Lower leg skin (tissue), 4 donors: ENCODE results near the gene CCDC102B. TPM values are rescaled to one million over a fixed set of nuclear protein-coding genes. Genes with fewer than 3 reads are reported as not detected.

Experiments used
- DNase-seq, 2 donors: peaks; one replicate each; pipeline ENCODE4 v3.0.0-alpha.2; 2019; ENCODE audit warnings: low spot score in 2 of 2
- H3K4me3 ChIP-seq: fragments of 200-600 bp; sonication (generic); 2 replicates; pipeline ENCODE4 v1.5.1; 2017; ENCODE audit warnings: mild to moderate bottlenecking, low read depth; ENCODE audit not compliant: poor library complexity, severe bottlenecking
- CTCF ChIP-seq, 3 donors: fragments of 450-650 bp; IDR thresholded peaks; one replicate each; pipeline ENCODE4 v1.5.1; 2016; ENCODE audit warnings: antibody characterized with exemption in 3 of 3, mild to moderate bottlenecking in 3 of 3, moderate library complexity in 2 of 3
- POLR2A ChIP-seq, 2 donors: fragments of 450-650 bp; IDR thresholded peaks; one replicate each; pipeline ENCODE4 v1.6.1; 2016 to 2017; ENCODE audit warnings: antibody characterized with exemption in 2 of 2, mild to moderate bottlenecking in 1 of 2, moderate library complexity in 1 of 2
- WGBS, 2 donors: methylation state at CpG; one replicate each; pipeline ENCODE4 v1.1.5; 2018; 5-methylcytosine and 5-hydroxymethylcytosine counted together
- intact Hi-C: fragments of 100-400 bp; cut with DNase I; formaldehyde crosslinking; loops from one replicate; pipeline ENCODE4 v1.15.0; 2023; ENCODE audit warnings: low total_unique reads
- total RNA-seq, 4 donors: library from RNA; depleted of rRNA; stranded (reverse); fragments of >200 nt; gene quantifications; one replicate each; pipeline ENCODE4 v1.1.0, GENCODE V29; 2016

CCDC102B gene
- total RNA-seq, 4 donors from 2014 or later = 0.72 to 2.1 (median 1.5) TPM

GRCh38 chr18:68979737-68980136 lies 181.9 kb downstream of the CCDC102B start:
- 87 to 98% methylated on average over 2 of the region's 2 CpGs for WGBS, 2 donors
- TF ChIP-seq CTCF (IDR thresholded peaks at IDR 0.05) (no peak), POLR2A (IDR thresholded peaks at IDR 0.05) (no peak)
- intact Hi-C loops = no loop called here
- no peak overlapping the region for H3K4me3 ChIP-seq
- DNase-seq = no peak

DNA sequence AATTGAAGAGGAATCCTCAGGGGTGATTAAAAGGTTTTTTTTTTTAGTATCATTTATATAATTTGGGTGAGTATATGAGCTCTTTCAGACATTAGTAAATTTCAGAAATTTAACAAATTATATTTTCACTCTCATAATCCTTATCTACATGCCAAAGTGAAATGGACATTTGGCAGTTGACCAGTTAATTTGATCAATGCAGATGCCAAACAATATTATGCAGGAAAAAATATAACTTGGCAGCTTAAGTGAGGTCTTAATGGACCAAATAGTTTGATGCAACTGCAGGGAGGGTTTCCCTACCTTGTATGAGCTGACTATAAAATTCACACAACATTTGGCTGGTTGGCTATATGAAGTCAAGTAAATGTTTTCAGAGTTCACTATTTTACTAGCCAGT lies 185.2 kb downstream of the CCDC102B start:
- DNase-seq = no peak
- intact Hi-C loops = no loop called here

DNA sequence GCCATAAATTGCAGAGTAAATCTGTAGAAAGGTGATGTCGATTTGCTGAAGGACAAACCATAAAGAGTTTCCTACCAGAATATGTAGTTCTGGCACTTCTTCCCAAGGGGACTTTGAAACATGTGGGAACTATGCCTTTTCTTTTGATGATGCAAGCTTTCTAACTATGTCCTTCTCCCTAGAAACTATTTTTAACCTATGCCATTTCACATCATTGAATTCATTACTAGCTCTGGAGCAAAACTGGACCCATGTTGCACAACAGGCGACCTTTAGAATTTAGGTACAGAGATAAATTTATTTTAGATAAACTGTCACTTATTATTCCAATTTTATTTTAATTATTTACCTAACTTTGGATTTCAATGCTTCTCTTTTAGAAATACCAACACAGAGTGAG lies 186.5 kb downstream of the CCDC102B start:
- TF ChIP-seq POLR2A (IDR thresholded peaks at IDR 0.05) (no peak), CTCF (IDR thresholded peaks at IDR 0.05) (no peak)
- DNase-seq = no peak
- WGBS, 2 donors = 71 to 81% methylated on average over 2 of the region's 2 CpGs
- no peak overlapping the region for H3K4me3 ChIP-seq
- intact Hi-C loops = no loop called here

More for the DNA sequence above, 185.2 kb downstream of the CCDC102B start:
- no peak for TF ChIP-seq POLR2A (IDR thresholded peaks at IDR 0.05)
- no peak for TF ChIP-seq CTCF (IDR thresholded peaks at IDR 0.05)
- H3K4me3 ChIP-seq = no peak overlapping the region

- WGBS, 2 donors = 87 to 94% methylated on average over 2 of the region's 2 CpGs
- TF ChIP-seq CTCF (IDR thresholded peaks at IDR 0.05) (no peak), POLR2A (IDR thresholded peaks at IDR 0.05) (no peak)
- DNase-seq = no peak
- intact Hi-C loops = no loop called here
- no peak overlapping the region for H3K4me3 ChIP-seq
Measured at GRCh38 chr18:68985172-68985820, 187.4 kb downstream of the CCDC102B start.

DNA sequence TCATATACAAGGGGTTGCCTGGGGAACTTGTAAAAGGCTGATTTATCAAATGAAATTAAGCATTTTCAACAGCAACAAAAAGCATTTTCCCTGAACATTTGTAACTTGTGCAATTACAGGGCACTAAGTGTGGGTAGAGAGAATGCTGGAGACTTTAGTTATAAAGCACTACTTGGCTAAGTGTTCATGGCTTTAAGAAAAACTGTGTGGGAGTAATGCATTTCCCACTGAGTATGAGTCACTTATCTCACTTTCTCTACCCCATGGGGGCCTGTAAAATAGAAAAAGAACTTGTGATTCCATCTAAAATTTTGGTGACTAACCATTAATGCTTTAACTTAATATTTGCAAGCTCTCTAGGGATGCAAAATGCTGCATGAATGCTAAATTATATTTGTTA lies 193.4 kb downstream of the CCDC102B start:
- H3K4me3 ChIP-seq = no peak overlapping the region
- no peak for TF ChIP-seq CTCF (IDR thresholded peaks at IDR 0.05)
- TF ChIP-seq POLR2A (IDR thresholded peaks at IDR 0.05) = no peak
- DNase-seq = no peak
- intact Hi-C loops = no loop called here
